Lower lobe of right lung (tissue), 2 donors: ENCODE data around the gene DGKI. TPM values are rescaled to one million over a fixed set of nuclear protein-coding genes. Genes with fewer than 3 reads are reported as not detected.

ENCODE experiments used
- ATAC-seq, 2 donors: fragments of 200-7000 bp; cut with Tn5 transposase; one replicate each; pipeline ENCODE4 v1.9.1; 2020 to 2022; ENCODE audit warnings: mild to moderate bottlenecking in 2 of 2, moderate library complexity in 2 of 2
- DNase-seq: peaks from one replicate; pipeline ENCODE4 v3.0.0-alpha.2; 2020
- H3K27ac ChIP-seq: fragments of 200-600 bp; one replicate; pipeline ENCODE4 v1.8.0; 2022
- H3K27me3 ChIP-seq: fragments of 200-600 bp; one replicate; pipeline ENCODE4 v1.8.0; 2022; ENCODE audit warnings: low read depth
- H3K36me3 ChIP-seq: fragments of 200-600 bp; one replicate; pipeline ENCODE4 v1.8.0; 2022; ENCODE audit warnings: mild to moderate bottlenecking
- H3K4me1 ChIP-seq: fragments of 200-600 bp; one replicate; pipeline ENCODE4 v1.8.0; 2022
- H3K4me3 ChIP-seq: fragments of 200-600 bp; one replicate; pipeline ENCODE4 v1.8.0; 2022; ENCODE audit warnings: mild to moderate bottlenecking
- H3K9me3 ChIP-seq: fragments of 200-600 bp; one replicate; pipeline ENCODE4 v1.8.0; 2022
- CTCF ChIP-seq: fragments of 200-600 bp; IDR thresholded peaks from one replicate; pipeline ENCODE4 v1.8.0; 2022; ENCODE audit warnings: antibody characterized with exemption, mild to moderate bottlenecking
- intact Hi-C: fragments of 100-400 bp; cut with DNase I; formaldehyde crosslinking; loops from one replicate; pipeline ENCODE4 v1.11.0; 2022
- total RNA-seq: library from RNA; stranded (reverse); fragmentation: NEBNext Ultra II Directional; extraction: Animal tissue kit (Norgen Biotek cat#: 25700); gene quantifications from one replicate; pipeline ENCODE4 v1.2.1, GENCODE V29; 2021
- donor health status: DM: no; HTN: yes; CAD: no; lungs with severe emphysema.

DGKI gene
- total RNA-seq, 1 donor from 2014 or later, result 0.09 TPM

- no peak for TF ChIP-seq CTCF
- H3K36me3 ChIP-seq, result no peaks in the 10 kb centered on the region
- H3K4me3 ChIP-seq, result no peak overlapping the region
- H3K27me3 ChIP-seq, result no peaks in the 10 kb centered on the region
- ATAC-seq (no peak), DNase-seq (no peak)
- no peaks in the 10 kb centered on the region for H3K4me1 ChIP-seq
- intact Hi-C loops, result no loop called here
- H3K27ac ChIP-seq, result no peak overlapping the region
- H3K9me3 ChIP-seq, result no peaks in the 10 kb centered on the region
Observed at GRCh38 chr7:137519181-137519691, 327.5 kb downstream of the DGKI start.

- no peaks in the 10 kb centered on the region for H3K27me3 ChIP-seq
- no peak for TF ChIP-seq CTCF
- intact Hi-C loops, result no loop called here
Observed at GRCh38 chr7:137513091-137513490, 333.7 kb downstream of the DGKI start.

GRCh38 chr7:137507096-137507495, 339.7 kb downstream of the DGKI start:
- no peak for TF ChIP-seq CTCF
- Histone ChIP-seq H3K36me3 (no peaks in the 10 kb centered on the region), H3K27ac (no peak overlapping the region), H3K4me3 (no peak overlapping the region), H3K9me3 (no peaks in the 10 kb centered on the region), H3K4me1 (no peaks in the 10 kb centered on the region), H3K27me3 (no peaks in the 10 kb centered on the region)
- intact Hi-C loops, result no loop called here
- no peak for ATAC-seq
- no peak for DNase-seq

More at GRCh38 chr7:137513091-137513490, 333.7 kb downstream of the DGKI start:
- H3K4me1 ChIP-seq, result no peaks in the 10 kb centered on the region
- no peaks in the 10 kb centered on the region for H3K9me3 ChIP-seq
- no peak overlapping the region for H3K4me3 ChIP-seq
- DNase-seq (no peak), ATAC-seq (no peak)
- H3K36me3 ChIP-seq, result no peaks in the 10 kb centered on the region
- H3K27ac ChIP-seq, result no peak overlapping the region

GRCh38 chr7:137506031-137506430, 340.7 kb downstream of the DGKI start:
- no peak for TF ChIP-seq CTCF
- DNase-seq, result no peak
- H3K36me3 ChIP-seq, result no peaks in the 10 kb centered on the region
- H3K4me1 ChIP-seq, result no peaks in the 10 kb centered on the region
- no peak for ATAC-seq
- no peak overlapping the region for H3K27ac ChIP-seq
- no peaks in the 10 kb centered on the region for H3K27me3 ChIP-seq
- intact Hi-C loops, result no loop called here
- no peak overlapping the region for H3K4me3 ChIP-seq
- H3K9me3 ChIP-seq, result no peaks in the 10 kb centered on the region

GRCh38 chr7:137501562-137501961, 345.2 kb downstream of the DGKI start:
- DNase-seq, result no peak
- H3K4me1 ChIP-seq, result no peaks in the 10 kb centered on the region
- no peaks in the 10 kb centered on the region for H3K9me3 ChIP-seq
- H3K27me3 ChIP-seq, result no peaks in the 10 kb centered on the region
- ATAC-seq, result no peak
- H3K27ac ChIP-seq, result no peak overlapping the region
- intact Hi-C loops, result no loop called here
- TF ChIP-seq CTCF, result no peak
- no peaks in the 10 kb centered on the region for H3K36me3 ChIP-seq
- H3K4me3 ChIP-seq, result no peak overlapping the region

- Histone ChIP-seq H3K27me3 (no peaks in the 10 kb centered on the region), H3K4me3 (no peak overlapping the region), H3K36me3 (no peaks in the 10 kb centered on the region), H3K9me3 (peaks cover 6% of the 10 kb centered on the region), H3K4me1 (no peaks in the 10 kb centered on the region), H3K27ac (no peak overlapping the region)
- intact Hi-C loops, result no loop called here
- no peak for ATAC-seq
- no peak for DNase-seq
- no peak for TF ChIP-seq CTCF
Observed at GRCh38 chr7:137492889-137493288, 353.9 kb downstream of the DGKI start.
